Measurements from ENCODE around the gene EDN3. TPM values are rescaled to one million over a fixed set of nuclear protein-coding genes. Genes with fewer than 3 reads are reported as not detected.
"Not testable (repeated sequence)": the region's sequence is repeated elsewhere in the genome, so short reads cannot be mapped to it uniquely, and the experiment has no call there.

The EDN3 gene
- polyA plus RNA-seq, 1 donor (not counting 4 experiments of a cell fraction or from before 2014, with no cell fraction given), result not detected

GRCh38 chr20:59340201-59340885 lies 39.9 kb downstream of the EDN3 start:
- no peaks in the 10 kb centered on the region for H3K4me1 ChIP-seq (ENCODE audit: control insufficient read depth, extremely low read depth, insufficient read depth, low read length)
- no peaks in the 10 kb centered on the region for H4K20me1 ChIP-seq (ENCODE audit: control insufficient read depth, extremely low read depth, insufficient read depth, low read length)
- TF ChIP-seq CTCF (optimal IDR thresholded peaks at IDR 0.05 in 1 of 3, IDR thresholded peaks at IDR 0.05 in 1 of 3, conservative IDR thresholded peaks at IDR 0.05 in 1 of 3; ENCODE audit: extremely low read depth in 1 of 3, insufficient read depth in 2 of 3, low read length in 3 of 3) (no peak), EZH2 (IDR thresholded peaks at IDR 0.05; ENCODE audit: low read length) (no peak)

GRCh38 chr20:59341285-59342022 lies 41.0 kb downstream of the EDN3 start:
- H3K79me2 ChIP-seq (ENCODE audit: control insufficient read depth, insufficient read depth, low read length); H3K36me3 ChIP-seq (ENCODE audit: control insufficient read depth in 2 of 2, extremely low read depth in 1 of 2, insufficient read depth in 2 of 2, low read length in 2 of 2); H3K4me1 ChIP-seq (ENCODE audit: control insufficient read depth, extremely low read depth, insufficient read depth, low read length); H3K4me2 ChIP-seq (ENCODE audit: control insufficient read depth, extremely low read depth, insufficient read depth, low read depth, low read length); H4K20me1 ChIP-seq (ENCODE audit: control insufficient read depth, extremely low read depth, insufficient read depth, low read length); dilution Hi-C loops (cut with MboI; ENCODE audit: extremely low pct_ligation_motif_present, low sequenced_read_pairs); H3K27me3 ChIP-seq (ENCODE audit: control insufficient read depth, extremely low read depth, insufficient read depth, low read length); H2AFZ ChIP-seq (ENCODE audit: control insufficient read depth, low read length); H3K4me3 ChIP-seq (ENCODE audit: control insufficient read depth in 2 of 3, extremely low read depth in 1 of 3, insufficient read depth in 2 of 3, low read depth in 1 of 3, low read length in 3 of 3); H3K27ac ChIP-seq (ENCODE audit: control insufficient read depth, insufficient read depth, low read length); H3K9ac ChIP-seq (ENCODE audit: control insufficient read depth, extremely low read depth, insufficient read depth, low read length); H3K9me3 ChIP-seq (ENCODE audit: control insufficient read depth, low read depth, low read length); FAIRE-seq; DNase-seq (ENCODE audit: low read depth, low spot score); H3K9me1 ChIP-seq (ENCODE audit: control insufficient read depth, extremely low read depth, insufficient read depth, low read length): not testable (repeated sequence)

More at GRCh38 chr20:59340201-59340885, 39.9 kb downstream of the EDN3 start:
- no peak overlapping the region for H3K4me3 ChIP-seq (ENCODE audit: control insufficient read depth in 2 of 3, extremely low read depth in 1 of 3, insufficient read depth in 2 of 3, low read depth in 1 of 3, low read length in 3 of 3)
- peaks cover 6% of the 10 kb centered on the region for H3K9me3 ChIP-seq (ENCODE audit: control insufficient read depth, low read depth, low read length)
- dilution Hi-C loops (cut with MboI; ENCODE audit: extremely low pct_ligation_motif_present, low sequenced_read_pairs), result no loop called here
- no peak overlapping the region for H3K27ac ChIP-seq (ENCODE audit: control insufficient read depth, insufficient read depth, low read length)
- no peaks in the 10 kb centered on the region for H3K27me3 ChIP-seq (ENCODE audit: control insufficient read depth, extremely low read depth, insufficient read depth, low read length)
- H3K9ac ChIP-seq (ENCODE audit: control insufficient read depth, extremely low read depth, insufficient read depth, low read length), result no peak overlapping the region
- no peak overlapping the region for H2AFZ ChIP-seq (ENCODE audit: control insufficient read depth, low read length)
- FAIRE-seq (no peak), DNase-seq (ENCODE audit: low read depth, low spot score) (no peak)
- H3K4me2 ChIP-seq (ENCODE audit: control insufficient read depth, extremely low read depth, insufficient read depth, low read depth, low read length), result no peak overlapping the region
- no peaks in the 10 kb centered on the region for H3K79me2 ChIP-seq (ENCODE audit: control insufficient read depth, insufficient read depth, low read length)
- H3K36me3 ChIP-seq (ENCODE audit: control insufficient read depth in 2 of 2, extremely low read depth in 1 of 2, insufficient read depth in 2 of 2, low read length in 2 of 2), result no peaks in the 10 kb centered on the region
- H3K9me1 ChIP-seq (ENCODE audit: control insufficient read depth, extremely low read depth, insufficient read depth, low read length), result no peaks in the 10 kb centered on the region

Measured in keratinocyte (primary cell).